ENCODE measurements around the gene MEX3D.
A peak's percentile ranks its signal among the peaks of the same experiment; 100 is the strongest.

MEX3D gene

DNA sequence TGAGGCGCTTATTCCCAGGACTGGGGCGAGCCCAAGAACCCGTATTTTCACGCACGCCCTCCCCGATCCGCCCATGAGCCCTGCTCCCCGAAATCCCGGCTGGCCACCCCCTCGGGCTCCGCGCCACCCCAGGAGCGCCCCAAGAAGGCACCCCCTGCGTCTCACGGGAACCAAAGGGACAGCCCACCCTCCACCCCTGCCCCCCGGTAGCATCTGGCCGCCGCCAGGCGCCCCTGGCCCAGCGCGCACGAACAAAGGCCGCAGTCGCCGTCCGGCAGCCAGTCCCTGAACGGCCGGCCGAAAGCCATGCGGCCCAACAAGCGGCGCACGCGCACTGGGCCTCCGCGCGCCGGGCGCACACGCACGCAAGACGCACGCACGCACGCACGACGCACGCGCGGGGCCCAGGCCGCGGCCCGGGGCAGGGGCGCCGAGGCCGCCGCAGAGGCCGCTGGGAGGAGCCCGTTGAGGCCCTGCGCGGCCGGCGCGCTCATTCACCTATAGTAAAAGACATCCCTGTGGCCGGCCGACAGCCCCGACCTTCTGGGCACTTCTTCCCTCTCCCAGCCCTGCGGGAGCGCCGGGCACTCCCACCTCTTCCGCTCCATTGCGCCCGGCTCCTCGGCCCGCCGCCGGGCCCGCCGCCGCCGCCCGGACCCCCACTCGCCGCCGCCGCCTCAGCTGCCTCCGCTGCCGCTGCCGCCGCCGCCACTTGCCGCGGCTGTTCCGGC, 24.1 kb upstream of the MEX3D start:
- H3K36me3 ChIP-seq, result peaks cover 21% of the 10 kb centered on the region
- no peaks in the 10 kb centered on the region for H3K9me3 ChIP-seq
- TF ChIP-seq, protein P1, sequence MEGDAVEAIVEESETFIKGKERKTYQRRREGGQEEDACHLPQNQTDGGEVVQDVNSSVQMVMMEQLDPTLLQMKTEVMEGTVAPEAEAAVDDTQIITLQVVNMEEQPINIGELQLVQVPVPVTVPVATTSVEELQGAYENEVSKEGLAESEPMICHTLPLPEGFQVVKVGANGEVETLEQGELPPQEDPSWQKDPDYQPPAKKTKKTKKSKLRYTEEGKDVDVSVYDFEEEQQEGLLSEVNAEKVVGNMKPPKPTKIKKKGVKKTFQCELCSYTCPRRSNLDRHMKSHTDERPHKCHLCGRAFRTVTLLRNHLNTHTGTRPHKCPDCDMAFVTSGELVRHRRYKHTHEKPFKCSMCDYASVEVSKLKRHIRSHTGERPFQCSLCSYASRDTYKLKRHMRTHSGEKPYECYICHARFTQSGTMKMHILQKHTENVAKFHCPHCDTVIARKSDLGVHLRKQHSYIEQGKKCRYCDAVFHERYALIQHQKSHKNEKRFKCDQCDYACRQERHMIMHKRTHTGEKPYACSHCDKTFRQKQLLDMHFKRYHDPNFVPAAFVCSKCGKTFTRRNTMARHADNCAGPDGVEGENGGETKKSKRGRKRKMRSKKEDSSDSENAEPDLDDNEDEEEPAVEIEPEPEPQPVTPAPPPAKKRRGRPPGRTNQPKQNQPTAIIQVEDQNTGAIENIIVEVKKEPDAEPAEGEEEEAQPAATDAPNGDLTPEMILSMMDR (IDR thresholded peaks at IDR 0.05), result no peak
- H3K4me3 ChIP-seq (ENCODE audit: low read depth in 1 of 2, low read length in 1 of 2), result peak overlapping the region; percentile 75 to 76
- H3K4me1 ChIP-seq (ENCODE audit: control insufficient read depth in 1 of 2, insufficient read depth in 1 of 2, low read depth in 1 of 2, low read length in 1 of 2), result peaks cover 22% of the 10 kb centered on the region in 2 experiments
- peak overlapping the region; percentile 94 for H3K27ac ChIP-seq
- no peaks in the 10 kb centered on the region for H3K27me3 ChIP-seq

DNA sequence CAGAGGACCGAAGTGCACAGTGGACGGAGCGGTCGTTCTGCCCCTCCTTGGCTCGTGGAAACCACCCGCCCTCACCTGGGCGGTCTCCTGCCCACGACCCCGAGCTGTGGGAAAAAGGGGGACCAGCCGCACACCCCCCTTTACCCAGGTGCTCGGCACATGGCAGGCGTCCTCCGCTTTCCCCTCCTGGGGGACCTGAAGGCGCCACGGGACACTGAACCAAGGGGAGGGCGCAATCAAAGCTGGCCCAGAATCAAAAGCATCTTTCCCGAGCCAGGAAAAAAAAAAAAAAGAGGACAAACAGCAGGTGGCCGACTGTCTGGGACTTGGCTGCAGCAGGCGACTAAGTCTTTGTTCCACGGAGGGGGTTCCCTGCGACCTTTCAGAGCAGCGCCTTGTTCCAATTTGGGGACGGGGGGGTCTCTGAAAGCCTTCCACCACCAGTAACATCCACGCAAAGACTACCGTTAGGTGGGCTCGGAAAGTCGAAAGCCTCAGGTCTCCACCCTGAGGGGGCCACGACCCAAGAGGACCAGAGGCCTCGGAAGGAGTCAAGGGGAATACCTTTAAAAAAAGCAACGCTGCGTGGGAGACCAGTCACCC, 23.4 kb upstream of the MEX3D start:
- no peaks in the 10 kb centered on the region for H3K9me3 ChIP-seq
- TF ChIP-seq, protein P1 (IDR thresholded peaks at IDR 0.05), result no peak
- peak overlapping the region; percentile 75 to 76 for H3K4me3 ChIP-seq (ENCODE audit: low read depth in 1 of 2, low read length in 1 of 2)
- H3K27me3 ChIP-seq, result no peaks in the 10 kb centered on the region
- peak overlapping the region; percentile 94 for H3K27ac ChIP-seq
- peaks cover 22% of the 10 kb centered on the region in 2 experiments for H3K4me1 ChIP-seq (ENCODE audit: control insufficient read depth in 1 of 2, insufficient read depth in 1 of 2, low read depth in 1 of 2, low read length in 1 of 2)
- H3K36me3 ChIP-seq, result peaks cover 15% of the 10 kb centered on the region

GRCh38 chr19:1590641-1591397, 22.7 kb upstream of the MEX3D start:
- peak overlapping the region in 1 of 2 experiments; percentile 75 for H3K4me3 ChIP-seq (ENCODE audit: low read depth in 1 of 2, low read length in 1 of 2)
- no peaks in the 10 kb centered on the region for H3K27me3 ChIP-seq
- H3K4me1 ChIP-seq (ENCODE audit: control insufficient read depth in 1 of 2, insufficient read depth in 1 of 2, low read depth in 1 of 2, low read length in 1 of 2), result peaks cover 22% of the 10 kb centered on the region in 2 experiments
- peaks cover 9% of the 10 kb centered on the region for H3K36me3 ChIP-seq
- H3K9me3 ChIP-seq, result no peaks in the 10 kb centered on the region
- TF ChIP-seq, protein P1 (IDR thresholded peaks at IDR 0.05), result no peak
- no peak overlapping the region for H3K27ac ChIP-seq

- Histone ChIP-seq H3K4me3 (ENCODE audit: low read depth in 1 of 2, low read length in 1 of 2) (no peak overlapping the region), H3K36me3 (peaks cover 10% of the 10 kb centered on the region), H3K9me3 (no peaks in the 10 kb centered on the region), H3K27me3 (no peaks in the 10 kb centered on the region), H3K27ac (no peak overlapping the region), H3K4me1 (ENCODE audit: control insufficient read depth in 1 of 2, insufficient read depth in 1 of 2, low read depth in 1 of 2, low read length in 1 of 2) (peaks cover 16 to 17% of the 10 kb centered on the region in 2 experiments)
- TF ChIP-seq, protein P1 (IDR thresholded peaks at IDR 0.05), result no peak
Observed at GRCh38 chr19:1587872-1588271, 19.7 kb upstream of the MEX3D start.

DNA sequence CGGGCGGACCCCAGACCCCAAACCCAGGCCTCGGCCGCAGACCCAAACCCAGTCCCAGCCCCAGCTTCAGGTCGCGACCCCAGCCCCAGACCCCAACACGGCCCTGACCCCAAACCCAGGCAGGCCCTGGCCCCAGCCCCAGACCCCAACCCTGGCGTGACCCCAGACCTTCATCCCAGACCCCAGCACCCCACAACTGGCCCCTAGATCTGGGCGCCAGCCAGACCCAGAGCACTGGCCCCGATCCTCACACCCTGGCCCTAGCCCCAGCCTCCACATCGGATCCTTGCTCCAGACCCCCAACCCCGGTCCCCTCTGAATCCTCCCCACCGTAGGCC, 17.1 kb upstream of the MEX3D start:
- H3K4me3 ChIP-seq (ENCODE audit: low read depth in 1 of 2, low read length in 1 of 2), result no peak overlapping the region
- no peaks in the 10 kb centered on the region for H3K9me3 ChIP-seq
- no peaks in the 10 kb centered on the region for H3K27me3 ChIP-seq
- peaks cover 35% of the 10 kb centered on the region for H3K36me3 ChIP-seq
- H3K27ac ChIP-seq, result no peak overlapping the region
- TF ChIP-seq, protein P1 (IDR thresholded peaks at IDR 0.05), result no peak
- H3K4me1 ChIP-seq (ENCODE audit: control insufficient read depth in 1 of 2, insufficient read depth in 1 of 2, low read depth in 1 of 2, low read length in 1 of 2), result no peaks in the 10 kb centered on the region
